ENCODE data around the gene HTRA2.

The HTRA2 gene

DNA sequence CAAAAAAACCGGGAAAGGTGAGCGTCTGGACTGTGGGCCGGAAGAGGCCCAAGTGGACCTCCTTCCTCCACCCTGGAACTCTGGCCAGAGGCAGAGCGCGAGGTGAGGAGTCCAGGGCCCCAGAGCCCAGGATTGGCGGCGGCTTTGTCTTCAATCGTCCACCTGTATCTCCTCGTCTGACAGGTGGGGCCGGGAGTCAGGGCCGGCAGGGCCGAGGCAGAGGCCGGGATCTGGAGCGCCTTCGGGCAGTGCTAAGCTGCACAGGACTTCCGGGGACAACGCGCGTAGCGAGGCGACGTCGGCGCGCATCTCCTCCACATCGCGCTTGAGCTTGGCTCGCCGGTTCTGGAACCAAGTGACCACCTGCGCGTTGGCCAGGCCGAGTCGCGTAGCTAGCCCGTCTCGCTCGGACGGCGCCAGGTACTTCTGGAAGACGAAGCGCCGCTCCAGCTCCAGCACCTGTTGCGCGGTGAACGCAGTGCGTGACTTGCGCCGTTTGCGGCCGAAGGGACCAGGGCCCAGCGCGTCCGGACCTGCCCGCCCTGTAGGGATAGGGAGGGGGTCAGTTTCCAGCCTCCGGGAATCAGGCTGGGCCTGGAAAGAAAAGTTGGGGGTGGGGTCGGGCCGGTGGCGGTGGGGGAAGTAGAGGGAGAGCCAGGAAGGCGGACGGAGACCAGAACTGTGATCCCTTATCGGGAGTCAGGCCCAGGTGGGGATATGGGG, 31.8 kb upstream of the HTRA2 start:
- no peak for DNase-seq (ENCODE audit: low read depth)
- no peak for TF ChIP-seq CTCF (IDR thresholded peaks at IDR 0.05; ENCODE audit: low read depth, low read length, missing control alignments)
- no peak overlapping the region for H3K4me3 ChIP-seq (ENCODE audit: low read depth, low read length)

- no peak overlapping the region; the same call in 1 of the 2 replicates for H3K4me3 ChIP-seq (ENCODE audit: low read depth, low read length)
- TF ChIP-seq CTCF (IDR thresholded peaks at IDR 0.05; ENCODE audit: low read depth, low read length, missing control alignments), result no peak
- no peak for DNase-seq (ENCODE audit: low read depth)
These were observed 31.1 kb upstream of the HTRA2 start for GRCh38 chr2:74498500-74499266.

DNA sequence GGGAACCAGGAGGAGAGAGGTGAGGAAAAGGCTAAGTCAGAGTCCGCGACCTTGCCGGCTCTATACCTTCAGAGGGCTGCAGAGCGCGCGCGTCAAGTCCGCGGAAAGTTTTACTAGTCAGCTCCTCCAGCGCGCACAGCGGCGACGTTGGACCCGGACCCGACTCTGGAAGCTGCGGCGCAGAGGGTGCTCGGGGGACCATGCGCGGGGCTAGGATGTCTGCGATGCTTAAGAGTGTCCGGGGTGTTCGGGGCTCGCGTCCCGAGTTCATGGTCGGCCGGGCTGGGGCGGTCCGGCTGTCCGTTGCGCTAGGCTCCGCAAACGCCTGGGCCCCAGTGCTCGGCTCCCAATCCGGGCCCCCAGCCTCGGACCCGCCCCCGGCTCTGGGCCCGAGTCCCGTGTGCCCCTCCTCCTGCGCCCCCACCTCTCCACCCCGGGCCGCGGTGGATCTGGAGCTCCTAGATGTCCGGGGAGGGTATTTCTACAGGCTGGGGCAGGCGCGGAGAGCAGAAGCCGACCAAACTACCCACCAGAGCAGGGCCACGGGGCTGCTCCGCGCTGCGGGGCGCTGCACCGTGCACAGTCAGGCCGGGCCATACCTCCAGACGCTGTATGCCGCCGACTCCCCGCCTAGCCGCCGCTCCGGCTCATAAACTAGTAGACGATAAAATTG, 30.3 kb upstream of the HTRA2 start, which contains the start of gene LBX2:
Gene LBX2 (minus strand): TSS at position 337 of the 673 bp plus-strand sequence. CDS start 66 bp downstream, at position 271.
- no peak for TF ChIP-seq CTCF (IDR thresholded peaks at IDR 0.05; ENCODE audit: low read depth, low read length, missing control alignments)
- H3K4me3 ChIP-seq (ENCODE audit: low read depth, low read length), result no peak within 1 kb of the TSS; the same call in 1 of the 2 replicates
- no peak for DNase-seq (ENCODE audit: low read depth)

DNA sequence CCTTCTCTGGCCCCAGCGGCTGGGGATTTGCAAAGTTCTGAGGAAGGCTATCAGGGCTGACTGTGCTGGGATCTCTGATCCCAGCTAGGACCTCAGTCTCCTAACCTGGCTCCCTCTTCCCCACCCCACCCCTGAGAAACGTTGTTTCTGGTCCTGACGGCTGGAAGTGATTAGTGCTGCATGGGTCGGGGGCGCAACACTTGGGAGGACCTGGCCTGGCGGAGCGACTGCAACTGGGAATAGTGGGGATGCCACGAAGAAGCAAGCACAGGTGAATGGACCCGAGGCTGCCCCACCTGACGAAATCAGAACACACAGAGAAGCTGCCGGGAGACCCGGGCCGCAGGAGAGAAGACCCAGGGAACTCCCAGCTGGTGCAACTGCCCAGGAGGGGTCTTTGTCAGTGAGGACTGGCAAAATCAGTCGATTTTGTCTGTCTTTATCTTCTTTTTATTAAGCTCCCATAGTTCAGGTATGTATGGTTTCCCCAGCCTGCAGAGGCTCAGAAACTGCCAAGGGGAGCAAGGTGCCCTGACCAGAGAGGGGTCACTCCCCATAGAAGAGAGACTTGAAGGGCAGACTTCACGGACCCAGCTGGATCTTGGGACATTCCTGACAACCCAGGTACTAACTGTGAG, 29.7 kb upstream of the HTRA2 start:
- TF ChIP-seq CTCF (IDR thresholded peaks at IDR 0.05; ENCODE audit: low read depth, low read length, missing control alignments), result no peak
- no peak overlapping the region for H3K4me3 ChIP-seq (ENCODE audit: low read depth, low read length)
- DNase-seq (ENCODE audit: low read depth), result no peak

GRCh38 chr2:74500578-74500946, 29.2 kb upstream of the HTRA2 start:
- TF ChIP-seq CTCF (IDR thresholded peaks at IDR 0.05; ENCODE audit: low read depth, low read length, missing control alignments), result no peak
- no peak overlapping the region for H3K4me3 ChIP-seq (ENCODE audit: low read depth, low read length)
- DNase-seq (ENCODE audit: low read depth), result no peak

GRCh38 chr2:74501335-74502071, 28.2 kb upstream of the HTRA2 start:
- DNase-seq (ENCODE audit: low read depth), result no peak
- no peak overlapping the region for H3K4me3 ChIP-seq (ENCODE audit: low read depth, low read length)
- no peak for TF ChIP-seq CTCF (IDR thresholded peaks at IDR 0.05; ENCODE audit: low read depth, low read length, missing control alignments)
